ENCODE results near the gene MATN1.

GRCh38 chr1:30687886-30688285 is 35.5 kb downstream of the MATN1 start:
- TF ChIP-seq CTCF (conservative IDR thresholded peaks at IDR 0.05; ENCODE audit: low read length) (no peak), EZH2phosphoT487 (IDR thresholded peaks at IDR 0.05; ENCODE audit: borderline replicate concordance) (no peak)

Measured in Loucy (cell line).